ENCODE data around the gene NFILZ.
"Not testable (repeated sequence)": the region's sequence is repeated elsewhere in the genome, so short reads cannot be mapped to it uniquely, and the experiment has no call there.

DNA sequence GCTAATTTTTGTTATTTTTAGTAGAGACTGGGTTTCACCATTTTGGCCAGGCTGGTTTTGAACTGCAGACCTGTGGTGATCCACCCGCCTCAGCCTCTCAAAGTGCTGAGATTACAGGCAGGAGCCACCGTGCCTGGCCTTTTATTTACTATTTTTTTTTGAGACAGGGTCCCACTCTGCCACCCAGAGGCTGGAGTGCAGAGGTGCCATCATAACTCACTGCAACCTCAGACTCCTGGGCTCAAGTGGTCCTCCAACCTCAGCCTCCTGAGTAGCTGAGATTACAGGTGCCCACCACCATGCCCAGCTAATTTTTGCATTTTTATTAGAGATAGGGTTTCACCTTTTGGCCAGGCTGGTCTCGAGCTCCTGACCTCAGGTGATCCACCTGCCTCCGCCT, 7.5 kb upstream of the NFILZ start:
- TF ChIP-seq POLR2A, EP300, POLR2AphosphoS5 (IDR thresholded peaks at IDR 0.05): not testable (repeated sequence)
- TF ChIP-seq, protein P1, sequence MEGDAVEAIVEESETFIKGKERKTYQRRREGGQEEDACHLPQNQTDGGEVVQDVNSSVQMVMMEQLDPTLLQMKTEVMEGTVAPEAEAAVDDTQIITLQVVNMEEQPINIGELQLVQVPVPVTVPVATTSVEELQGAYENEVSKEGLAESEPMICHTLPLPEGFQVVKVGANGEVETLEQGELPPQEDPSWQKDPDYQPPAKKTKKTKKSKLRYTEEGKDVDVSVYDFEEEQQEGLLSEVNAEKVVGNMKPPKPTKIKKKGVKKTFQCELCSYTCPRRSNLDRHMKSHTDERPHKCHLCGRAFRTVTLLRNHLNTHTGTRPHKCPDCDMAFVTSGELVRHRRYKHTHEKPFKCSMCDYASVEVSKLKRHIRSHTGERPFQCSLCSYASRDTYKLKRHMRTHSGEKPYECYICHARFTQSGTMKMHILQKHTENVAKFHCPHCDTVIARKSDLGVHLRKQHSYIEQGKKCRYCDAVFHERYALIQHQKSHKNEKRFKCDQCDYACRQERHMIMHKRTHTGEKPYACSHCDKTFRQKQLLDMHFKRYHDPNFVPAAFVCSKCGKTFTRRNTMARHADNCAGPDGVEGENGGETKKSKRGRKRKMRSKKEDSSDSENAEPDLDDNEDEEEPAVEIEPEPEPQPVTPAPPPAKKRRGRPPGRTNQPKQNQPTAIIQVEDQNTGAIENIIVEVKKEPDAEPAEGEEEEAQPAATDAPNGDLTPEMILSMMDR (IDR thresholded peaks at IDR 0.05), result not testable (repeated sequence)
